Measurements from ENCODE around the gene COL19A1.

DNA sequence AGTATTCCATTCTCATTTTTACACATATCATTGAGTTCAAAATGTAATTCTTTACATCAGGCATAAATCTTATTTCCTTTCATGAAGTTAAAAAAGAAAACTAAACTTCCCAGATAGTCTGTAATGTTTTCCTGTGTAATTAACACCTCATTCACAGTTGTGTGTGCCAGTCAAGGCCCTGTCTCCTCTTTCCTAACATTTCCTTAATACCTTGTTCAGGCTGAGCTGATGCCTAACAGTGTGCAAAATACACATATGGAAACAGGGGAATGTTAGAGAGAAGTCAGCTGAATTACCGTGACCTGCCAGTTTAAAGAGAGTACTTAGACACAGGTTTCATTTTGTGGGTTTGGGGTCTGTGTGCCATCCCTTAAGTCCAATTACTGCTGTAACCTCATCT lies 227.8 kb downstream of the COL19A1 start:
- TF ChIP-seq, protein P1, sequence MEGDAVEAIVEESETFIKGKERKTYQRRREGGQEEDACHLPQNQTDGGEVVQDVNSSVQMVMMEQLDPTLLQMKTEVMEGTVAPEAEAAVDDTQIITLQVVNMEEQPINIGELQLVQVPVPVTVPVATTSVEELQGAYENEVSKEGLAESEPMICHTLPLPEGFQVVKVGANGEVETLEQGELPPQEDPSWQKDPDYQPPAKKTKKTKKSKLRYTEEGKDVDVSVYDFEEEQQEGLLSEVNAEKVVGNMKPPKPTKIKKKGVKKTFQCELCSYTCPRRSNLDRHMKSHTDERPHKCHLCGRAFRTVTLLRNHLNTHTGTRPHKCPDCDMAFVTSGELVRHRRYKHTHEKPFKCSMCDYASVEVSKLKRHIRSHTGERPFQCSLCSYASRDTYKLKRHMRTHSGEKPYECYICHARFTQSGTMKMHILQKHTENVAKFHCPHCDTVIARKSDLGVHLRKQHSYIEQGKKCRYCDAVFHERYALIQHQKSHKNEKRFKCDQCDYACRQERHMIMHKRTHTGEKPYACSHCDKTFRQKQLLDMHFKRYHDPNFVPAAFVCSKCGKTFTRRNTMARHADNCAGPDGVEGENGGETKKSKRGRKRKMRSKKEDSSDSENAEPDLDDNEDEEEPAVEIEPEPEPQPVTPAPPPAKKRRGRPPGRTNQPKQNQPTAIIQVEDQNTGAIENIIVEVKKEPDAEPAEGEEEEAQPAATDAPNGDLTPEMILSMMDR (conservative IDR thresholded peaks at IDR 0.05), result no peak
- TF ChIP-seq EZH2 (IDR thresholded peaks at IDR 0.05; ENCODE audit: low read depth), result no peak

All from PC-9 (cell line).